OCI-LY7 (cell line): ENCODE data around the gene SKP1. TPM values are rescaled to one million over a fixed set of nuclear protein-coding genes. Genes with fewer than 3 reads are reported as not detected.

Experiments used
- BruUV-seq: library from RNA; stranded (reverse); fragments of 400-500 nt; replicated peaks from 2 replicates; lab custom pipeline; 2021; lab: Mats Ljungman, UMichigan
- CTCF ChIA-PET: fragments of 300-600 bp; sonication (Branson Sonifier 250); formaldehyde crosslinking; loops from one replicate; lab custom pipeline; 2022; ENCODE audit warnings: antibody characterized with exemption; ENCODE audit not compliant: unreplicated experiment; lab: Charles Lee
- POLR2A ChIA-PET: fragments of 300-600 bp; sonication (Branson Sonifier 250); formaldehyde crosslinking; loops from one replicate; lab custom pipeline; 2022; ENCODE audit warnings: antibody characterized with exemption; lab: Charles Lee
- DNase-seq: peaks from one replicate; pipeline ENCODE4 v3.0.0-alpha.2; 2015; ENCODE audit warnings: low spot score
- H2AFZ ChIP-seq: fragments of 200-600 bp; sonication (generic), shearing (Covaris generic); 2 replicates; pipeline ENCODE4 v1.6.1; 2014; ENCODE audit warnings: mild to moderate bottlenecking, antibody characterized with exemption, low read length, moderate library complexity
- H3K27ac ChIP-seq: fragments of 200-600 bp; sonication (generic); 2 replicates; pipeline ENCODE4 v1.5.1; 2014; ENCODE audit warnings: mixed run types, low read depth, mild to moderate bottlenecking, moderate library complexity, low read length, inconsistent platforms; ENCODE audit not compliant: poor library complexity, severe bottlenecking
- H3K36me3 ChIP-seq: fragments of 200-600 bp; sonication (generic); 2 replicates; pipeline ENCODE4 v1.6.1; 2014; ENCODE audit warnings: mild to moderate bottlenecking, antibody characterized with exemption, low read length, moderate library complexity, mixed read lengths; ENCODE audit not compliant: insufficient read depth
- H3K4me1 ChIP-seq: fragments of 200-600 bp; sonication (generic); 2 replicates; pipeline ENCODE4 v1.5.1; 2014; ENCODE audit warnings: mild to moderate bottlenecking, low read length; ENCODE audit not compliant: insufficient read depth, poor library complexity, severe bottlenecking
- H3K4me2 ChIP-seq: fragments of 200-600 bp; sonication (generic); 2 replicates; pipeline ENCODE4 v1.6.1; 2014; ENCODE audit warnings: mild to moderate bottlenecking, low read length
- H3K4me3 ChIP-seq: fragments of 200-600 bp; sonication (generic); 2 replicates; pipeline ENCODE4 v1.5.1; 2014; ENCODE audit warnings: mild to moderate bottlenecking, low read depth, low read length; ENCODE audit not compliant: poor library complexity, severe bottlenecking
- H3K79me2 ChIP-seq: fragments of 200-600 bp; sonication (generic); 2 replicates; pipeline ENCODE4 v1.6.1; 2016; ENCODE audit warnings: low read depth, mild to moderate bottlenecking, low read length, moderate library complexity, mixed read lengths; ENCODE audit not compliant: insufficient read depth
- H3K9me2 ChIP-seq: fragments of 200-600 bp; sonication (generic); 2 replicates; pipeline ENCODE4 v1.6.1; 2016; ENCODE audit warnings: mild to moderate bottlenecking, low read length, mixed read lengths; ENCODE audit not compliant: insufficient read depth
- H3K9me3 ChIP-seq: fragments of 200-600 bp; sonication (generic); 2 replicates; pipeline ENCODE4 v1.6.1; 2014; ENCODE audit warnings: mild to moderate bottlenecking, mixed run types, low read length, mixed read lengths
- H4K20me1 ChIP-seq: fragments of 200-600 bp; sonication (generic); 2 replicates; pipeline ENCODE4 v1.6.1; 2014; ENCODE audit warnings: mild to moderate bottlenecking, antibody characterized with exemption, low read length, moderate library complexity, mixed read lengths; ENCODE audit not compliant: insufficient read depth
- CTCF ChIP-seq: fragments of 200-600 bp; sonication (generic); conservative IDR thresholded peaks from 2 replicates; pipeline ENCODE4 v1.5.1; 2014; ENCODE audit warnings: mild to moderate bottlenecking, antibody characterized with exemption, low read length, moderate library complexity, mixed read lengths
- EZH2phosphoT487 ChIP-seq: fragments of 200-600 bp; sonication (generic); IDR thresholded peaks from 2 replicates; pipeline ENCODE4 v1.6.1; 2018; ENCODE audit warnings: low read depth, borderline replicate concordance, mild to moderate bottlenecking, mixed run types, antibody characterized with exemption, low read length, moderate library complexity, mixed read lengths
- intact Hi-C: fragments of 100-400 bp; cut with micrococcal nuclease; formaldehyde crosslinking; loops from one replicate; pipeline ENCODE4 v1.10.0; 2022; ENCODE audit not compliant: unreplicated experiment
- total RNA-seq, 2 experiments: library from RNA; depleted of rRNA in 1 of 2; stranded (reverse); fragments of >200 nt in 1 of 2; shearing (Covaris generic) in 1 of 2; gene quantifications; 2 replicates each; pipeline ENCODE4 v1.2.3, GENCODE V29; 2014 to 2022

SKP1 gene
- total RNA-seq, 2 experiments from 2014 or later, result 129 to 204 TPM

- intact Hi-C loops, result no loop called here
- H3K36me3 ChIP-seq, result peaks cover 68% of the 10 kb centered on the region
- H3K9me2 ChIP-seq, result no peaks in the 10 kb centered on the region
- no peak overlapping the region for H3K27ac ChIP-seq
- H3K9me3 ChIP-seq, result no peaks in the 10 kb centered on the region
- no peak overlapping the region for H3K4me2 ChIP-seq
- H3K4me3 ChIP-seq, result no peak overlapping the region
- no peaks in the 10 kb centered on the region for H3K79me2 ChIP-seq
- no peak for DNase-seq
- POLR2A ChIA-PET, result no interaction called here
- H4K20me1 ChIP-seq, result no peaks in the 10 kb centered on the region
- BruUV-seq, result no TSS peak
- CTCF ChIA-PET, result no interaction called here
- no peak for TF ChIP-seq CTCF
- TF ChIP-seq EZH2phosphoT487, result no peak
- no peaks in the 10 kb centered on the region for H3K4me1 ChIP-seq
- no peak overlapping the region for H2AFZ ChIP-seq
These were observed 31.6 kb downstream of the SKP1 start for GRCh38 chr5:134145041-134145757.

DNA sequence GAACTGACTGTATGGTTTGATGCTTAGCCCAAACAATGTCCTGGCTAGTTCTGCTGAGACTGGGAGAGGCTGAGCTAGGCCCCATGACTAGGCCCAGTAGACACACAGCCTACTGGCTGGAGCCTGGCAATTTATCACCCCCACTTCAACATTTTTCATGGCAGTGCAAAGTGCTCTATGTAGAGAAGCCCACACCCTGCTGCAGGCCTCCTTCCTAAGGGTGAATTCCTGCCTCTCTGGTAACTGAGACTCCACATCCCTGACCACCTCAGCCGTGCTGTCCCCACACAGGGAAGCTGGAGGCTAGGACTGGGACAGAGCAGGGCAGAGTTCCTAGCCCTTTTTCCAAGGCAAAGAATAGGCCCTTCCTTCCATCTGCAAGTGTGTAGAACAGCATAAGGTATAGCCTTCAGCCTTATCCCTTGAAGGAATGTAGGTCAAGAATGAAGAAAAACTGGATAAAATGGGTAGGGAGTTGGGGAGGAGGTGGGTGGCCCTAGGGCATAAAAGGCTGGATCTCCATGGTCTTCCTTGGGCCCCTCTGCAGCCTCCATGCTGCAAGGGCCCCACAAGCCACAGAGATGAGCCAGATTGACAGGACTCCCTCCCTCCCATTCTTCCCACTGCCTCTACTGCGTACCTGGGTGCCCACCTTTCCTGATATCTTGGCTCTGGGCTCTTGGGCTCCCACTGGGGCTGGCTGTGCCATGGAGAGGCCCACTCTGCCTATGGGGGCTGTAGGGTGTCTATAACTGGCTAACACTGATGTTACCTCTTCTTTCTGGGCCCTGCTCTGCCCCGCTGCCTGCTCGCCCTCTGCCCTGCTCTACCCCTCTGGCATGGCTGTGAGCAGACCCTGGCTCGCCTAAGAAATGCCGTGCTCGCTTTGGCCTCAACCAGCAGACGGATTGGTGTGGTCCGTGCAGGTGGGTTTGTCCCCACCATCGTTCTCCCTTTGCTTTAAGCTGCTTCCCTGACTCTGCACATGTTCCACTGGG is 32.5 kb downstream of the SKP1 start:
- Histone ChIP-seq H3K27ac (no peak overlapping the region), H3K4me1 (no peaks in the 10 kb centered on the region), H3K9me3 (no peaks in the 10 kb centered on the region), H3K4me3 (no peak overlapping the region), H2AFZ (no peak overlapping the region), H3K9me2 (no peaks in the 10 kb centered on the region), H4K20me1 (no peaks in the 10 kb centered on the region), H3K36me3 (peaks cover 65% of the 10 kb centered on the region), H3K79me2 (no peaks in the 10 kb centered on the region), H3K4me2 (no peak overlapping the region)
- BruUV-seq, result no TSS peak
- intact Hi-C loops, result no loop called here
- ChIA-PET CTCF (no interaction called here), POLR2A (interaction anchor here (0.5 kb wide), 1 partner anchor 39 kb away, joined by 4 read pairs; no protein-coding TSS in a partner anchor)
- TF ChIP-seq EZH2phosphoT487, result no peak
- no peak for TF ChIP-seq CTCF
- no peak for DNase-seq
